CD4-positive, alpha-beta T cell treated with Interleukin-21 for 1 hour (primary cell): ENCODE data around the gene ARL17A.
"Not testable (repeated sequence)": the region's sequence is repeated elsewhere in the genome, so short reads cannot be mapped to it uniquely, and the experiment has no call there.

Source experiments
- DNase-seq: peaks from one replicate; pipeline ENCODE4 v3.0.0-alpha.2; 2020

The ARL17A gene

DNA sequence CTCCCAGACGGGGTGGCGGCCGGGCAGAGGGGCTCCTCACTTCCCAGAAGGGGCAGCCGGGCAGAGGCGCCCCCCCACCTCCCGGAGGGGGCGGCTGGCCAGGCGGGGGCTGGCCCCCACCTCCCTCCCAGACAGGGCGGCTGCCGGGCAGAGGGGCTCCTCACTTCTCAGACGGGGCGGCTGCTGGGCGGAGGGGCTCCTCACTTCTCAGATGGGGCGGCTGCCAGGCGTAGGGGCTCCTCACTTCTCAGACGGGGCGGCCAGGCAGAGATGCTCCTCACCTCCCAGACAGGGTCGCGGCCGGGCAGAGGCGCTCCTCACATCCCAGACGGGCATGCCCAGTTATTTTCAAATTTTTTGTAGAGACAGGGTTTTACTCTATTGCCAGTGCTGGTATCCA is 44.8 kb downstream of the ARL17A start:
- not testable (repeated sequence) for DNase-seq

DNA sequence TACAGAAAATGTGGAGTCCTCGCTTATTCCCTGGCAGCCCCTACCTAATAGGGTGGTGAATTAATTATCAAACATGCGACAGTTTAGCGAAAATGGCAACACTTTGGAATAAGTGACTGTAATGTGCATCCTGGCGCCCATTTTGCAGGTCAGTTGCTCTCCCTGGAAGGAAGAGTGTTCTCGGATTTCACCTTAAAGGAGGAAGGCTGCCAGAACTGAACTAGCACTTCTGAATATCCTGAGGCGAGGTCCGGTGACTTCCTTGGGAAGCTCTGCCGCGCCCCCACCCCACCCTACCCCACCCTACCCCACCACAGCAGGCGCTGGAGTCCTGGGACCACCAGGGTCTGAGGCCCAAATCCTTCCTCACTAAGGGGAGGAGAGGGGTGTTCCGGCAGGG is 67.3 kb downstream of the ARL17A start, which contains the start of gene LRRC37A2:
Gene LRRC37A2, plus strand, starts transcription at position 301 of the 400 bp plus-strand sequence. CDS start 245 bp downstream, outside the sequence.
- not testable (repeated sequence) for DNase-seq

DNA sequence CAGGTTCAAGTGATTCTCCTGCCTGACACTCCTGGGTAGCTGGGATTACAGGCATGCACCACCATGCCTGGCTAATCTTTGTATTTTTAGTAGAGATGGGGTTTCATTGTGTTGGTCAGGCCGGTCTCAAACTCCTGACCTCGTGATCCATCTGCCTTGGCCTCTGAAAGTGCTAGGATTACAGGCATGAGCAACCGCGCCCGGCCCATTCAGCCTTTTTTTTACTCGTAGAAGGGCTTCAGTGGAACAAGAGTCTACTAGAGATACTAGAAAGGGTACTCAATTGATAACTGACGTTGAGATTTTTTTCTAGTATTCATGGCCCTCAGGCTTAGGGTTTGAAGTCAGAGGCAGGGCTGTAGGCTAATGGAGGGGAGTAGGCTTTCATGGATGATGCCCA is 73.6 kb downstream of the ARL17A start:
- DNase-seq, result not testable (repeated sequence)

GRCh38 chr17:46499437-46500139 is 79.9 kb downstream of the ARL17A start:
- DNase-seq, result not testable (repeated sequence)

DNA sequence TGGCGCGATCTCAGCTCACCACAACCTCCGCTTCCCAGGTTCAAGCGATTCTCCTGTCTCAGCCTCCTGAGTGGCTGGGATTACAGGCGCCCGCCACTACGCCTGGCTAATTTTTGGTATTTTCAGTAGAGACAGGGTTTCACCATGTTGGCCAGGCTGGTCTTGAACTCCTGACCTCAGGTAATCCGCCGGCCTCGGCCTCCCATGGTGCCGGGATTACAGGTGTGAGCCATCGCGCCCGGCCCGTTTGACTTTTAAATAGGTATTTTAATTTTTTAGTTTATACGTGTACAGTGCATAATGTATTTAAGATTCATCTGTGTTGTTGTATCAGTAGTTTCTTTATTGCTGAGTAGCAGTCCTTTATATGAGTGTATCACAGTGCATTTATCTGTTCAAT is 87.5 kb downstream of the ARL17A start:
- not testable (repeated sequence) for DNase-seq

- not testable (repeated sequence) for DNase-seq
These were observed 98.2 kb downstream of the ARL17A start for GRCh38 chr17:46481310-46481709.

- not testable (repeated sequence) for DNase-seq
These were observed 100.7 kb downstream of the ARL17A start for GRCh38 chr17:46478823-46479222.

GRCh38 chr17:46475583-46475982 is 103.9 kb downstream of the ARL17A start:
- not testable (repeated sequence) for DNase-seq

GRCh38 chr17:46474489-46474888 is 105.0 kb downstream of the ARL17A start:
- not testable (repeated sequence) for DNase-seq

DNA sequence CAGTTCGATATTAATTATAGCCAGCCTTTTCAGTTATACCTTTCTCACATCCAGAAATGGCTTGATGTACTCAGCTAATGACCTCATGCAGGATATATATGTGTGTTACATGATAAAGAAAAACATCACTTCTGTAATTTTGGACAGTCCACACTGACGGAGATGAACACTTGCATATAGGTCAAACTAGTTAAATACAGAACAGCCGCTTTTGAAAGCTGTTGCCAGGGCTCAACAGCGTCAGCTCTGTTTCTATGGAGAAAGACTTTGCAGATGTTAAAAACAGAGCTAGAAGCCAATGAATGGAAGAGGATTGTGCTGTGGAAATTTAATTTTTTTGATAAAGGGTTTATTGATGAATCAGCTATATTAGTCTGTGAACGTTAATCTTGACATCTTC is 111.9 kb downstream of the ARL17A start:
- DNase-seq, result not testable (repeated sequence)
